Measurements from ENCODE around the gene PSMG3.

Gene PSMG3

GRCh38 chr7:1547777-1548437, 21.9 kb downstream of the PSMG3 start:
- no peaks in the 10 kb centered on the region for H3K36me3 ChIP-seq (ENCODE audit: insufficient read depth, low read length)
- no peak for DNase-seq (ENCODE audit: low read depth, low spot score)
- no peaks in the 10 kb centered on the region for H3K9me3 ChIP-seq (ENCODE audit: low read depth, low read length)
- H3K9ac ChIP-seq (ENCODE audit: insufficient read length) = no peak overlapping the region
- TF ChIP-seq FOXP2 (optimal IDR thresholded peaks at IDR 0.05; ENCODE audit: control extremely low read depth, extremely low read length, insufficient read depth) (no peak), POLR2AphosphoS5 (IDR thresholded peaks at IDR 0.05; ENCODE audit: borderline replicate concordance, low read depth, low read length) (no peak), EZH2 (IDR thresholded peaks at IDR 0.05) (no peak)
- H3K27ac ChIP-seq = no peak overlapping the region
- H3K4me3 ChIP-seq = no peak overlapping the region

GRCh38 chr7:1546909-1547776, 22.7 kb downstream of the PSMG3 start:
- DNase-seq (ENCODE audit: low read depth, low spot score) = no peak
- Histone ChIP-seq H3K9me3 (ENCODE audit: low read depth, low read length) (no peaks in the 10 kb centered on the region), H3K27ac (no peak overlapping the region), H3K36me3 (ENCODE audit: insufficient read depth, low read length) (no peaks in the 10 kb centered on the region), H3K9ac (ENCODE audit: insufficient read length) (no peak overlapping the region), H3K4me3 (no peak overlapping the region)
- TF ChIP-seq EZH2 (IDR thresholded peaks at IDR 0.05) (no peak), POLR2AphosphoS5 (IDR thresholded peaks at IDR 0.05; ENCODE audit: borderline replicate concordance, low read depth, low read length) (no peak), FOXP2 (optimal IDR thresholded peaks at IDR 0.05; ENCODE audit: control extremely low read depth, extremely low read length, insufficient read depth) (no peak)

GRCh38 chr7:1546274-1546908, 23.4 kb downstream of the PSMG3 start:
- no peak for TF ChIP-seq FOXP2 (optimal IDR thresholded peaks at IDR 0.05; ENCODE audit: control extremely low read depth, extremely low read length, insufficient read depth)
- no peak for TF ChIP-seq POLR2AphosphoS5 (IDR thresholded peaks at IDR 0.05; ENCODE audit: borderline replicate concordance, low read depth, low read length)
- no peaks in the 10 kb centered on the region for H3K9me3 ChIP-seq (ENCODE audit: low read depth, low read length)
- no peak overlapping the region for H3K9ac ChIP-seq (ENCODE audit: insufficient read length)
- DNase-seq (ENCODE audit: low read depth, low spot score) = no peak
- no peak overlapping the region for H3K4me3 ChIP-seq
- H3K27ac ChIP-seq = no peak overlapping the region
- H3K36me3 ChIP-seq (ENCODE audit: insufficient read depth, low read length) = no peaks in the 10 kb centered on the region; the same call in 1 of the 2 replicates

- H3K36me3 ChIP-seq (ENCODE audit: insufficient read depth, low read length) = no peaks in the 10 kb centered on the region; the same call in 1 of the 2 replicates
Measured at GRCh38 chr7:1545417-1546246, 24.2 kb downstream of the PSMG3 start.

GRCh38 chr7:1544896-1545416, 24.9 kb downstream of the PSMG3 start:
- no peak overlapping the region for H3K4me3 ChIP-seq
- H3K9me3 ChIP-seq (ENCODE audit: low read depth, low read length) = no peaks in the 10 kb centered on the region
- no peaks in the 10 kb centered on the region; the same call in 1 of the 2 replicates for H3K36me3 ChIP-seq (ENCODE audit: insufficient read depth, low read length)
- no peak for TF ChIP-seq POLR2AphosphoS5 (IDR thresholded peaks at IDR 0.05; ENCODE audit: borderline replicate concordance, low read depth, low read length)
- TF ChIP-seq FOXP2 (optimal IDR thresholded peaks at IDR 0.05; ENCODE audit: control extremely low read depth, extremely low read length, insufficient read depth) = no peak
- TF ChIP-seq EZH2 (IDR thresholded peaks at IDR 0.05) = no peak
- DNase-seq (ENCODE audit: low read depth, low spot score) = no peak
- no peak overlapping the region for H3K27ac ChIP-seq
- no peak overlapping the region for H3K9ac ChIP-seq (ENCODE audit: insufficient read length)

More at GRCh38 chr7:1545417-1546246, 24.2 kb downstream of the PSMG3 start:
- Histone ChIP-seq H3K27ac (no peak overlapping the region), H3K4me3 (no peak overlapping the region), H3K9me3 (ENCODE audit: low read depth, low read length) (no peaks in the 10 kb centered on the region), H3K9ac (ENCODE audit: insufficient read length) (no peak overlapping the region)
- no peak for TF ChIP-seq POLR2AphosphoS5 (IDR thresholded peaks at IDR 0.05; ENCODE audit: borderline replicate concordance, low read depth, low read length)
- no peak for TF ChIP-seq FOXP2 (optimal IDR thresholded peaks at IDR 0.05; ENCODE audit: control extremely low read depth, extremely low read length, insufficient read depth)
- no peak for TF ChIP-seq EZH2 (IDR thresholded peaks at IDR 0.05)
- DNase-seq (ENCODE audit: low read depth, low spot score) = no peak

- no peak overlapping the region for H3K9ac ChIP-seq (ENCODE audit: insufficient read length)
- no peak for TF ChIP-seq POLR2AphosphoS5 (IDR thresholded peaks at IDR 0.05; ENCODE audit: borderline replicate concordance, low read depth, low read length)
- no peak for TF ChIP-seq EZH2 (IDR thresholded peaks at IDR 0.05)
- TF ChIP-seq FOXP2 (optimal IDR thresholded peaks at IDR 0.05; ENCODE audit: control extremely low read depth, extremely low read length, insufficient read depth) = no peak
- DNase-seq (ENCODE audit: low read depth, low spot score) = no peak
- H3K9me3 ChIP-seq (ENCODE audit: low read depth, low read length) = no peaks in the 10 kb centered on the region
- no peaks in the 10 kb centered on the region; the same call in 1 of the 2 replicates for H3K36me3 ChIP-seq (ENCODE audit: insufficient read depth, low read length)
- no peak overlapping the region for H3K4me3 ChIP-seq
- no peak overlapping the region for H3K27ac ChIP-seq
Measured at GRCh38 chr7:1544178-1544895, 25.5 kb downstream of the PSMG3 start.

GRCh38 chr7:1543826-1544177, 26.0 kb downstream of the PSMG3 start:
- no peak for TF ChIP-seq POLR2AphosphoS5 (IDR thresholded peaks at IDR 0.05; ENCODE audit: borderline replicate concordance, low read depth, low read length)
- TF ChIP-seq FOXP2 (optimal IDR thresholded peaks at IDR 0.05; ENCODE audit: control extremely low read depth, extremely low read length, insufficient read depth) = no peak
- TF ChIP-seq EZH2 (IDR thresholded peaks at IDR 0.05) = no peak
- H3K9ac ChIP-seq (ENCODE audit: insufficient read length) = no peak overlapping the region

More at GRCh38 chr7:1543826-1544177, 26.0 kb downstream of the PSMG3 start:
- no peaks in the 10 kb centered on the region for H3K9me3 ChIP-seq (ENCODE audit: low read depth, low read length)
- H3K27ac ChIP-seq = no peak overlapping the region
- H3K36me3 ChIP-seq (ENCODE audit: insufficient read depth, low read length) = no peaks in the 10 kb centered on the region; the same call in 1 of the 2 replicates
- DNase-seq (ENCODE audit: low read depth, low spot score) = no peak
- no peak overlapping the region for H3K4me3 ChIP-seq

All from SK-N-MC (cell line).